ENCODE data around the gene KIF1A. TPM values are rescaled to one million over a fixed set of nuclear protein-coding genes. Genes with fewer than 3 reads are reported as not detected.

The KIF1A gene
- total RNA-seq, 1 experiment from 2014 or later: 298 TPM

DNA sequence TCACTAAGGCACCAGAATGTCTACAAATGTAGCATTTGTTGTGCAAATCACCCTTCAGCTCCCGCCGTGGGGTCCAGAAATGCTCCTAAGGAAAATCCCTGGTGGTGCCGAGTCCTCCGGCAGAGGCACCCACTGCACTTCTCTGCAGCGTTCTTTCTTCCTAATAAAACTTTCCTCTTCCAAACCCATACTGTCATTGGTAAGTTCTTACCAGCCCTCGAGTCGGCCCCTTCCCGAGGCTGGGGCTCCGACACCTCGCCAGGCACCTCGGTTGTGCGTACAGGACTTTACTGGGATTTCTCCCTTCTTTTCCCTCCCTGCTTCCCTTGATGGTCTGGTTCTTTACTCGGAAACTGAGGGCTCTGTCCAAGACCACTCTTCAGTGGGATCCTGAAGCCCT is 38.3 kb upstream of the KIF1A start:
- no peak overlapping the region for H3K4me3 Mint-ChIP-seq (ENCODE audit: low read depth, unreplicated experiment)
- no peaks in the 10 kb centered on the region for H3K4me1 Mint-ChIP-seq (ENCODE audit: low read depth, unreplicated experiment)

DNA sequence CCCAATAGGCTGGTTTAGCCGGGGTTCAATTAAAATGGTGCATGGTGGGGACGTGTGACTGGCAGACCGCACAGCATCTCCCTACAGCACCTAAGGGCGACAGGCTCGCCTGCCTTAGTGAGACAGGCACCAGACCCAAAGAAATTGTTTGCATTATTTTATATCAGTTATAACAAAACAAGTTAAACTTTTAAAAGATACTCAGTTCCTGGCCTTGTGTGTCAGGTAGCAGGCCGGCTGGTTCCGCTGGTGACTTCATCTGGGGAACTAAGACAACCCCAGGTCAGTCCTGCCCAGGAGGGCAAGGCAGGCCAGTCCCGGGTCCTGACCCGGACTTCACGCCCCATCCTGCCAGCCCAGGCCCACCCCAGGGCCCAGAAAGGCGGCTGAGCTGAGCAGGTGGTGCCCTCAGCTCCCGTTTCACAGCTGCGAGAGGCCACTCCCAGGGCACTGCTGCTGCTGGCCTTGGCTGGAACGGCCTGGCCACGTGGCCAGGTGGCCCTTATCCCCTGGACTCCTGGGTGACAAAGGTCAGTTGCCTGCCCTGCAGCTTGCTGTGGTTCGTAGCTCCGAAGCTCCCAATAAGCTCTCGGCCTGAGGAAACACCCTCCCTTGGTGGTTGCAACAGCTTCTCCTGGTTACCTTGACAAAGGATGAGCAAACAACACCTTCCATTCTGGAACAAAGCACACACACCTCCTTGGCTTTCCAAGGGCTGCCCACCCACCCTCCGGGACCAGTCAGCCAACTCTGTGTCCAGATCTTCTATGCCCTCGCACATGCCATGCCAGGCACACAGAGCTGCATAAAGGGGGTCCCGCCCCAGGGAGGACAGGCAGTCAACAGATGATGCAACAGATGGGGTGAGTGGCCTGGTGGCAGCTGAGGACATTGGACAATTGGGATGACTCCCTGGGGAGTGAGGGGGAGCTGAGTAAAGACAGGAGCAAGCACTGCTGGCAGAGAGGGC is 37.3 kb upstream of the KIF1A start:
- no TSS peak for BruUV-seq (replicated peaks)
- intact Hi-C loops (cut with micrococcal nuclease; ENCODE audit: unreplicated experiment): no loop called here
- H3K4me1 Mint-ChIP-seq (ENCODE audit: low read depth, unreplicated experiment): no peaks in the 10 kb centered on the region
- H3K27me3 Mint-ChIP-seq (ENCODE audit: unreplicated experiment): peaks cover 51% of the 10 kb centered on the region
- TF ChIP-seq, protein P1, sequence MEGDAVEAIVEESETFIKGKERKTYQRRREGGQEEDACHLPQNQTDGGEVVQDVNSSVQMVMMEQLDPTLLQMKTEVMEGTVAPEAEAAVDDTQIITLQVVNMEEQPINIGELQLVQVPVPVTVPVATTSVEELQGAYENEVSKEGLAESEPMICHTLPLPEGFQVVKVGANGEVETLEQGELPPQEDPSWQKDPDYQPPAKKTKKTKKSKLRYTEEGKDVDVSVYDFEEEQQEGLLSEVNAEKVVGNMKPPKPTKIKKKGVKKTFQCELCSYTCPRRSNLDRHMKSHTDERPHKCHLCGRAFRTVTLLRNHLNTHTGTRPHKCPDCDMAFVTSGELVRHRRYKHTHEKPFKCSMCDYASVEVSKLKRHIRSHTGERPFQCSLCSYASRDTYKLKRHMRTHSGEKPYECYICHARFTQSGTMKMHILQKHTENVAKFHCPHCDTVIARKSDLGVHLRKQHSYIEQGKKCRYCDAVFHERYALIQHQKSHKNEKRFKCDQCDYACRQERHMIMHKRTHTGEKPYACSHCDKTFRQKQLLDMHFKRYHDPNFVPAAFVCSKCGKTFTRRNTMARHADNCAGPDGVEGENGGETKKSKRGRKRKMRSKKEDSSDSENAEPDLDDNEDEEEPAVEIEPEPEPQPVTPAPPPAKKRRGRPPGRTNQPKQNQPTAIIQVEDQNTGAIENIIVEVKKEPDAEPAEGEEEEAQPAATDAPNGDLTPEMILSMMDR (IDR thresholded peaks at IDR 0.05; ENCODE audit: unreplicated experiment): no peak
- DNase-seq: no peak
- CTCF ChIA-PET: no interaction called here
- peaks cover 4% of the 10 kb centered on the region for H3K9me3 Mint-ChIP-seq (ENCODE audit: low read depth, unreplicated experiment)
- H3K27ac Mint-ChIP-seq (ENCODE audit: unreplicated experiment): no peak overlapping the region
- H3K36me3 Mint-ChIP-seq (ENCODE audit: insufficient read depth, unreplicated experiment): no peaks in the 10 kb centered on the region
- no peak overlapping the region for H3K4me3 Mint-ChIP-seq (ENCODE audit: low read depth, unreplicated experiment)

More for the DNA sequence above, 38.3 kb upstream of the KIF1A start:
- no peaks in the 10 kb centered on the region for H3K36me3 Mint-ChIP-seq (ENCODE audit: insufficient read depth, unreplicated experiment)
- CTCF ChIA-PET: no interaction called here
- peaks cover 51% of the 10 kb centered on the region for H3K27me3 Mint-ChIP-seq (ENCODE audit: unreplicated experiment)
- peaks cover 4% of the 10 kb centered on the region for H3K9me3 Mint-ChIP-seq (ENCODE audit: low read depth, unreplicated experiment)
- intact Hi-C loops (cut with micrococcal nuclease; ENCODE audit: unreplicated experiment): no loop called here
- no peak for DNase-seq
- TF ChIP-seq, protein P1 (IDR thresholded peaks at IDR 0.05; ENCODE audit: unreplicated experiment): no peak
- no peak overlapping the region for H3K27ac Mint-ChIP-seq (ENCODE audit: unreplicated experiment)
- no TSS peak for BruUV-seq (replicated peaks)

- Mint-ChIP-seq H3K4me3 (ENCODE audit: low read depth, unreplicated experiment) (no peak overlapping the region), H3K36me3 (ENCODE audit: insufficient read depth, unreplicated experiment) (peaks cover under 1% of the 10 kb centered on the region), H3K27ac (ENCODE audit: unreplicated experiment) (no peak overlapping the region), H3K4me1 (ENCODE audit: low read depth, unreplicated experiment) (no peaks in the 10 kb centered on the region), H3K9me3 (ENCODE audit: low read depth, unreplicated experiment) (peaks cover 4% of the 10 kb centered on the region), H3K27me3 (ENCODE audit: unreplicated experiment) (peaks cover 58% of the 10 kb centered on the region)
- intact Hi-C loops (cut with micrococcal nuclease; ENCODE audit: unreplicated experiment): no loop called here
- DNase-seq: peak; percentile 66
- TF ChIP-seq, protein P1 (IDR thresholded peaks at IDR 0.05; ENCODE audit: unreplicated experiment): peak; percentile 46
- BruUV-seq (replicated peaks): no TSS peak
- CTCF ChIA-PET: no interaction called here
Observed at GRCh38 chr2:240856151-240856980, 36.3 kb upstream of the KIF1A start.

- no peak for DNase-seq
- Mint-ChIP-seq H3K27me3 (ENCODE audit: unreplicated experiment) (peaks cover 51% of the 10 kb centered on the region), H3K27ac (ENCODE audit: unreplicated experiment) (no peak overlapping the region), H3K36me3 (ENCODE audit: insufficient read depth, unreplicated experiment) (peaks cover 7% of the 10 kb centered on the region), H3K4me3 (ENCODE audit: low read depth, unreplicated experiment) (no peak overlapping the region), H3K4me1 (ENCODE audit: low read depth, unreplicated experiment) (peaks cover 7% of the 10 kb centered on the region), H3K9me3 (ENCODE audit: low read depth, unreplicated experiment) (peaks cover 4% of the 10 kb centered on the region)
- no TSS peak for BruUV-seq (replicated peaks)
- TF ChIP-seq, protein P1 (IDR thresholded peaks at IDR 0.05; ENCODE audit: unreplicated experiment): no peak
- intact Hi-C loops (cut with micrococcal nuclease; ENCODE audit: unreplicated experiment): no loop called here
- CTCF ChIA-PET: no interaction called here
Observed at GRCh38 chr2:240855670-240856069, 35.7 kb upstream of the KIF1A start.
